Measurements from ENCODE around the gene RPL36A.

Gene RPL36A

DNA sequence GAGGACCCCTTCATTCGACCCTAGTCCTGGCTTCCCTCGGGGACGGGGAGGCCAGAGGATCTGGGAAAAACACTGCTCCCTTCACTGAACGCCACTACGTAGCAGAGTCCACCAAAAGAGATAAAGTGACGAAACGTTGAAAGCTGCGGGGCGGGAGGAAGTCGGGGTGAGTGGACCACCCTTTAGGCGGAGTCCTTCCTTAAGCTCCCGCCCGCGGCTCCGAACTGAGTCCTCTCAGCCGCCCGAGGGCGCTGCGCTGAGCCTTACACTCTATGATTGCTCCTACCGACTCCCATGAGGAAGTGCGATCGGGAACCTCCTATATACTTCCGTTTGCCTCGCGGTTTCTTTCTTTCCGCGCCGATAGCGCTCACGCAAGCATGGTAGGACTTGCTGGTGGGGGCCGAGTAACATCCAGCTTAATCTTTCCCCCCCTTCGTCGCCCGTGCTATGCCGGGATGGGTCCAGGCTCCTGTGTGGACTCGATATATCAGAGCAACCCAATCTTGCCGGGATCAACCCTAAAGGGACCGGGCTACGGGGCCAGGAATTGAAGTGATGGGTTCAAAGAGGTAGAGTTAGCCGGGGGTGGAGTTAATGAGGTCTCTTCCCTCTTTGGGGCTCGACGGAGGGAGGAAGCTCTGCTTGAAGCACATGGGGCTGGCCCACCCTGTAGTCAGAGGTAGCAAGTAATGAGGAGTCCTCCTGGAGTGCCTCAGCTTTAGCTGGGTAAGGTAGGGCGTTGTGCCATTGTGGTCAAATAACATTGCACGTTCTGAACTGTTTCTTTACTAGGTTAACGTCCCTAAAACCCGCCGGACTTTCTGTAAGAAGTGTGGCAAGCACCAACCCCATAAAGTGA is at the start of gene RPL36A:
Gene RPL36A (plus strand): TSS at position 348 of the 862 bp plus-strand sequence. CDS start 33 bp downstream, at position 381.
- peak; percentile 87 for DNase-seq

- DNase-seq: no peak
Observed at GRCh38 chrX:101347859-101348451, 42.9 kb upstream of the RPL36A start.

DNA sequence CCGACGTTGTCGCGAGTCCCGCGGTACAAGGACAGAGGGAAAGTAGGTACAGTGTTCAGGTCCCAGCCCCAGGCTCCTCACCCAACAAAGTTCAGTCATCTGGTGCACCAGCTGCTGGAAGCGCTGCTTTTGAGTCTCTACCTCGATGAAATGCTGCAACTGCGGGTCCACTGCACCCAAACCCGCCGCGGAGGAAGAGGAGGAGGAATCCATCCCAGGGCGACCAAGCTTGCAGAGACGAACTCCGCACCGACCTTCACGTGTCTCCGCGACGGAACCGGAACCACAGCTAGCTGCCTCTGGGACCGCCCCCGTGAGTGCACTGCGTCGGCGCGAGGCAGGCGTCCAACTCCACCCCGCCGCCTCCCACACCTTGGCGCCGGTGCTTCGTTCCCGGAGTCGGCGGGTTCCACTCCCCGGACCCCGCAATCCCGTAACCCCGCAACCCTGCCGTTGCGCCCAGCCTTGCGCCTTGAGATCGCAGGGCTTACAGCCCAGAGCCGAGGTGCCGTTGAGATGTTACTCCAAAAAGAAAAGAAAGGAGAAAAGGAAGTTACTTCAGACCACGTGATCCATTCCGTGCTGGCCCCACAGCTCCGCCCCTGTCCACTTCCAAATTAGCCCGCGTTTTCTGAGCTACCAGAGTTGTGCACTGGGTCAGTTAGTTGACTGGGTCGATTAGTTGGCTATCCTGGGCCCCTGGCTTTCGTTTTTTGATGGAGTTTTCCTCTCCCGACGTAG is 42.2 kb upstream of the RPL36A start, which contains the start of gene TIMM8A:
Gene TIMM8A (minus strand): TSS at position 291 of the 741 bp plus-strand sequence. CDS start 78 bp downstream, at position 213.
- DNase-seq: peak; percentile 88

GRCh38 chrX:101349193-101349562 is 41.6 kb upstream of the RPL36A start:
- DNase-seq: no peak

DNA sequence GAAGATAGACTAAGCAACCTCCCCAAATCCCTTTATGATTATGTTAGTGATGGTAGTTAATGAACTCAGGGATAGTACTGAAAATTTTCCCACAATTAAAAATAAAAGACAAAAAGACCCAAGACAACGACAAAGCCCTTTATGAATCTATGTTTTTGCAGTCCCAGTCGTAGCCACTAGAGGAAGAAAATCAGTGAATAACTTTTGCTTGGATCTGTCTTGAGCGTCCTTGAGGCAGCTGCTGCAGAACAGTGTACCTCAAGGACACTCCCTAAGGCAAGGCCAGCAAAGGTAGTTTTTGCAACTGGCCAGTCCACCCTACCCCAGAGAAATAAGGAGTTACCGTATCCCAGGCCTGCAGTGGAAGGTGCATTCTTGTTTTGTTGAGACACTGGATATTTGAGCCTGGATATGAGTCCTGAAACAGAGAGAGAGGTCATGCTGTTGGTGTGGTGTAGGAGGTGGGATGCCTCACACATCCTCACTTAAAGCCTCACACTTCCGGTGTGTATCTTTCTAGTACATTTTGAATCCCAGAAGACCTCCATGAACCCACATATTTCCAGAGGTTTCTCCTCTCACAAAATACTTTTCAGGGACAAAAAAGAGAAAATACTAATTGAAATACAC is 33.5 kb upstream of the RPL36A start:
- no peak for DNase-seq

GRCh38 chrX:101359966-101360365 is 30.8 kb upstream of the RPL36A start:
- no peak for DNase-seq

- DNase-seq: no peak
Observed at GRCh38 chrX:101360390-101360789, 30.4 kb upstream of the RPL36A start.

- no peak for DNase-seq
Observed at GRCh38 chrX:101362116-101362515, 28.7 kb upstream of the RPL36A start.

DNA sequence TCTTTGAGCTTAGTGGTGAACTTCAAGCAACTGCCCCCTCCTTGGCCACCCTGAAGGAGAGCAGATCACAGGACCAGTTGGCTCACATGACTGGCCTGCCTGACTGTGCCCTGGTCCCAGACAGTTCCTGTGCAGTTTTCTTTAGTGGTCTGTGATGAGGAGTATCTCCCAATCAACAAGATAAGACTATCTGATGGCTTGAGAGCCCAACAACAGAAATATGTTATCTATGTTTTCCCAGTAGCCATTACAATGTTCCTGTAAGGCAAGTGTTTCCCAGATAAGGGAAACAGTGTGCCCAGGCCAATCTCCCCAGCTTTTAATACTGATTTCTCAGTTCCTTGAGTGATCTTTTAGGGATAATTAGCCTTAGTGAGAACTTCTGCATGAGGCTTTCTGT is 28.1 kb upstream of the RPL36A start:
- no peak for DNase-seq

DNA sequence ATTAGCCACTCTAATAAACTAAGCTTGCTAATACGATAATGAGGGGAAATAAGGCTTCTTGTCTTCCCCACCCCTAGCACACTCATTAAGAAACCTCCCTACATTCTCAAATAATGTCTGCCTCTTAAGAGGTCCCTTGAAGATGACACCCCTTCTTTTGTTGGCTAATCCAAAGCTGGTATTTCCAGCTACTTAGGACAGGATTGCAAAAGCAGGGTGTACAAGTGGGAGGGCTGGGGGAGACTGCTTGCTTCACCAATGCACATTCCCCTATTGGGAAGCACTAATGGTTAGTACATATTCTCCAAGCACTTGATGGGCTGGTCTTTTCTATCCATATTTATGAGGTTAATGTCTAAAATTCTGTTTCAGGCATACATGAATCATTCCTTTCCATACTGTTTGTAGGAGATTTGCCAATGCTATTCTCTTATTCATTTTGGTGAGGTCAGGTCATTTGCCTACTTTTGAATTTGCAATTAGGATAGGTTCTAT is 25.5 kb upstream of the RPL36A start:
- DNase-seq: no peak

GRCh38 chrX:101368800-101369199 is 22.0 kb upstream of the RPL36A start:
- DNase-seq: no peak

DNA sequence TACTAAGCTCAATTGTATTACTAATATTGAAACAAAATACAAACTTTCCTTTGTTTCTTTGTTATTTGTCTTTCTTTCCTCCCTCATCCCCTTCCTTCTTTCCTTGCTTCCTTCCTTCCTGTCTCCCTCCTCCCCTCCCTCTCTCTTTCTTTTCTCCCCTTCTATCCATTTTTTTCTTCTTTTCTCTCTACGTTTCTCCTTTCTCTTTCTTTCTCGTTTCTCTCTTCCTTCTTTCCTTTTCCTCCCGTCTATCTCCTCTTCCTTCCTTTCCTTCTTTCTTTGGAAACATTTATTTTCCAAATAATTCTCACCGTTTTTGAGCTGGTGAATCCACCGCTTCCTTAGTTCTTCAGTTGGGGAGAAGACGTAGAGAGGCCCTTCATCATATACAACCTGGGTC is 21.1 kb upstream of the RPL36A start:
- no peak for DNase-seq

DNA sequence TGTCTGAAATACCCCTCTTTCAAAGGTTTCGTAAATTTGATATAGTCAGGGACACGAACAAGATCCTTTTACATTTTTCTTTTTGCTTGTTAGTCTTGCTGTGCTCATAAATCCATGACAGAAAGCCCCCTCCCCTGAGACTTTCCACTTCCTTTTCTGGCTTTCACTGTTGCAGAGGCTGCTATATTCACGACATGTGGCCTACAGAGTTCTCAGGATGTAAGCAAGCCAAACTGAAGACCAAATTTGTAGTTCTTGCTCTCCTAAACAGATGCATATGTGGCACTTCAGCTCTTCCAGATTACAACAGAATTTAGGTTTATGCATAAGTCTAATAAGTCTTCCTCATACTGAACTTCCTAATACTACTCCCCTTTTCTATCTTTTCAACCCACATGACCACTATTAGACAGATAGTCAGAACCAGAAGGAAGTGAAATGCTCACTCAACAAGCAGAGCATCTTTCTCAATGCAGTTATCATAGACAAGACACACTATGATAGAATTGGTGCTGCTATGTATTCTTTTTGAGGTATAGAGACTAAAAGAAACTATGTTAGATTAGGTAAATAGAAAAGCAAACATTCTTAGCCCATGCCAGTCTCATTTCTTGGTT is 19.8 kb upstream of the RPL36A start:
- DNase-seq: no peak

DNA sequence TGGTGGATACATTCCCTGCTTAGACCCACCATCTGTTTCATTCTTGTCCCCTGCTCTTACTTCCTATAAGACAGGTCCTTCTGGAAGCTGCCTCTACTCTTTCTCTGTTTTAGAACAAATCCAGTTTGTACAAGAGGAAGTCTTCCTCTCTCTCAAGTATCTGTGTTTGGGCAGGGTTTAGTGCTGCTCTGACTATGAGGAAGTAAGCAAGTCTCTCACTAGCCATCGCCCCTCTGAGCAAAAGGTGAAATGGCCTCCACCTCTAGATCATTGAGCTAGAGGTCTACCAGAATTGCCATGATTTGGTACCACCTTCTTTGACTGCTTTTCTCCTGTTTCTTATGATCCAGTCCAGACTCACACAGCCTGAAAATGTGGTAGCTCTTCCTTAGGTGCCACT is 13.3 kb upstream of the RPL36A start:
- no peak for DNase-seq

- no peak for DNase-seq
Observed at GRCh38 chrX:101383679-101384205, 7.1 kb upstream of the RPL36A start.

DNA sequence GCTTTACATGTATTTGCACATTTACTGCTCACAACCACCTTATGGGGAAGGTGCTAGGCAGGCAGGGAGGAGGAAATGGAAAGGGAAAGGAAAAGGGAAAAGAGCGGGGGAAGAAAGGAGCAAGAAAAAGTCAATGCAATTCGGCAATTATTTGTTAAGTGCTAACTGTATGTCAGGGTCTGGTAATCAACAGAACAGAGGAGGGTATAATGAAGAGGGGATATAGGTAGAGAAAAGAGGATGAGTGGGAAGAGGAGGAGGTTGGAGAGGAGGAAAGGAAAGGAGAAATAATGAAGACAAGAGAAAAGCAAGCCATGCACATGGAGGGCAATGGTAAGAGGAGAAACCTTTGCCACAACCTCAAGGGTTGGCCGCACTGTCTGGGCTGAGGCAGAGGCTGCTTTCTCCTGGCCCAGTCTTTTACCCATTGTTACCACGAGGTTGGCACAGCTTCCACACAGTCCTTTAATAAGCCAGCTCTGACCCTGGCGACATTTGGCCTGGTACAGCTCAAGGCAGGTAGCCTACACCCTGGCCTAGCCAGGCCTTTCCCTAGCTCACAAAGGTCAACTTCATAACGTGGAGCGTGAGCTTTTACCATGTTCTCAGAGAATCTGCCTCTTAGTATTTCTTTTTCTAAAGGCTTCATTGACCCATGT is 5.7 kb upstream of the RPL36A start:
- DNase-seq: no peak

- no peak for DNase-seq
Observed at GRCh38 chrX:101385795-101386541, 4.8 kb upstream of the RPL36A start, which contains the start of gene BTK. BTK (minus strand) TSS chrX:101386191; CDS start chrX:101375284, 10,907 bp downstream.

- DNase-seq: no peak
Observed at GRCh38 chrX:101386542-101386885, 4.3 kb upstream of the RPL36A start.

- DNase-seq: no peak
Observed at GRCh38 chrX:101388604-101389003, 2.2 kb upstream of the RPL36A start.

GRCh38 chrX:101391831-101392230 is 1.0 kb downstream of the RPL36A start:
- DNase-seq: no peak

Measured in stimulated activated CD4-positive, alpha-beta T cell treated with anti-CD3 and anti-CD28 coated beads, Interleukin-15, amount 100 ng/mL, for 24 hours (primary cell).